Activated CD8-positive, alpha-beta memory T cell treated with anti-CD3 and anti-CD28 coated beads, Interleukin-2, amount 10 ng/mL, durations not matched to agents 7 days and 5 days (primary cell): ENCODE measurements around the gene EZH2. TPM values are rescaled to one million over a fixed set of nuclear protein-coding genes. Genes with fewer than 3 reads are reported as not detected.

ENCODE experiments used
- ATAC-seq: fragments of 150-1000 bp; cut with Tn5 transposase; one replicate; pipeline ENCODE4 v1.10.0; 2021; ENCODE audit warnings: moderate library complexity
- CTCF ChIA-PET: fragments of 350-600 bp; sonication (Branson Sonifier 250); formaldehyde crosslinking; loops from one replicate; lab custom pipeline; 2021; ENCODE audit warnings: antibody characterized with exemption; lab: Charles Lee
- DNase-seq: peaks from one replicate; pipeline ENCODE4 v3.0.0-alpha.2; 2020
- H3K27ac Mint-ChIP-seq: one replicate; pipeline ENCODE4 v1.8.0; 2021; ENCODE audit warnings: mild to moderate bottlenecking, mixed read lengths
- H3K27me3 Mint-ChIP-seq: one replicate; pipeline ENCODE4 v1.8.0; 2021; ENCODE audit warnings: mixed read lengths
- H3K36me3 Mint-ChIP-seq: one replicate; pipeline ENCODE4 v1.8.0; 2021; ENCODE audit warnings: mild to moderate bottlenecking, mixed read lengths
- H3K4me1 Mint-ChIP-seq: one replicate; pipeline ENCODE4 v1.8.0; 2021; ENCODE audit warnings: mixed read lengths
- H3K4me3 Mint-ChIP-seq: one replicate; pipeline ENCODE4 v1.8.0; 2021; ENCODE audit warnings: mild to moderate bottlenecking, moderate library complexity, mixed read lengths
- H3K9me3 Mint-ChIP-seq: one replicate; pipeline ENCODE4 v1.8.0; 2022; ENCODE audit warnings: low read depth, mixed read lengths
- total RNA-seq, 2 experiments: library from RNA; stranded (reverse); gene quantifications; one replicate each; pipeline ENCODE4 v1.2.3, GENCODE V29; 2021

The EZH2 gene
- total RNA-seq, 2 experiments from 2014 or later: 106 to 109 TPM

DNA sequence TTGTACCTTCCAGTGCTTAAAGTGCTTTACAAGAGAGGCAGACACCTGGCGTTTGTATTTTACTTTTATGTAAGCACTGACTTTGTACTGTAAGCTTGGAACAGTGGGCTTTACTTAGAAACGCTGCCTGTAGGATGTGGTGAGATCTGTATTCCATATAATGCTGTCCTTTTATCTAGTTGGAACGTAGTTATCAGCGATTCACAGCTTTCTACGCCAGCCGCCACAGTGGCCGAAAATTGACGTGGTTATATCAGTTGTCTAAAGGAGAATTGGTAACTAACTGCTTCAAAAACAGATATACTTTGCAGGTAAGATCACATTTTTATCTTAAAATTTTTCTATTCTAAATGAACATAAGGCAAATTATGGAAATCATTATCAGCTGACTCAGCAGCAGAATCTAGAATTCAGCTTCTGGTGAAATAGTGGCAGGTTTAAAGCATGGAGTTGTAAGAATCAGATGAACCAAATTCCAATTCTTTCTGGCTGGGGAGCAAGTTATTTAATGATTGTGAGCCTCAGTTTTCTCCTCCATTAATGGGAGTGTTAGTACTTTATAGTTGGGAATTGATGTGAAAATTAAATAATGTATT, 93.9 kb downstream of the EZH2 start:
- DNase-seq (no peak), ATAC-seq (no peak)
- Mint-ChIP-seq H3K27me3 (no peaks in the 10 kb centered on the region), H3K27ac (no peak overlapping the region), H3K4me1 (peaks cover 4% of the 10 kb centered on the region), H3K9me3 (no peaks in the 10 kb centered on the region), H3K4me3 (no peak overlapping the region), H3K36me3 (peaks cover 62% of the 10 kb centered on the region)
- CTCF ChIA-PET: interaction anchor here (0.9 to 1.3 kb wide), 2 partner anchors 20 to 25 kb away, joined by 3 read pairs; no protein-coding TSS in a partner anchor

GRCh38 chr7:148789220-148789619, 94.9 kb downstream of the EZH2 start:
- ATAC-seq (no peak), DNase-seq (no peak)
- peaks cover 4% of the 10 kb centered on the region for H3K4me1 Mint-ChIP-seq
- H3K36me3 Mint-ChIP-seq: peaks cover 60% of the 10 kb centered on the region
- no peak overlapping the region for H3K4me3 Mint-ChIP-seq
- no peak overlapping the region for H3K27ac Mint-ChIP-seq
- no peaks in the 10 kb centered on the region for H3K9me3 Mint-ChIP-seq
- no peaks in the 10 kb centered on the region for H3K27me3 Mint-ChIP-seq
- CTCF ChIA-PET: no interaction called here

- Mint-ChIP-seq H3K36me3 (peaks cover 54% of the 10 kb centered on the region), H3K27me3 (no peaks in the 10 kb centered on the region), H3K27ac (no peak overlapping the region), H3K4me3 (no peak overlapping the region), H3K4me1 (no peaks in the 10 kb centered on the region), H3K9me3 (no peaks in the 10 kb centered on the region)
- no peak for ATAC-seq
- DNase-seq: no peak
- CTCF ChIA-PET: no interaction called here
Measured at GRCh38 chr7:148787571-148788295, 96.4 kb downstream of the EZH2 start.

GRCh38 chr7:148783801-148784527, 100.1 kb downstream of the EZH2 start:
- no peaks in the 10 kb centered on the region for H3K9me3 Mint-ChIP-seq
- H3K27ac Mint-ChIP-seq: no peak overlapping the region
- H3K4me3 Mint-ChIP-seq: no peak overlapping the region
- CTCF ChIA-PET: interaction anchor here (1.3 kb wide), 1 partner anchor 180 kb away, joined by 4 read pairs; no protein-coding TSS in a partner anchor
- H3K27me3 Mint-ChIP-seq: no peaks in the 10 kb centered on the region
- no peaks in the 10 kb centered on the region for H3K4me1 Mint-ChIP-seq
- peaks cover 38% of the 10 kb centered on the region for H3K36me3 Mint-ChIP-seq
- ATAC-seq: no peak
- no peak for DNase-seq

DNA sequence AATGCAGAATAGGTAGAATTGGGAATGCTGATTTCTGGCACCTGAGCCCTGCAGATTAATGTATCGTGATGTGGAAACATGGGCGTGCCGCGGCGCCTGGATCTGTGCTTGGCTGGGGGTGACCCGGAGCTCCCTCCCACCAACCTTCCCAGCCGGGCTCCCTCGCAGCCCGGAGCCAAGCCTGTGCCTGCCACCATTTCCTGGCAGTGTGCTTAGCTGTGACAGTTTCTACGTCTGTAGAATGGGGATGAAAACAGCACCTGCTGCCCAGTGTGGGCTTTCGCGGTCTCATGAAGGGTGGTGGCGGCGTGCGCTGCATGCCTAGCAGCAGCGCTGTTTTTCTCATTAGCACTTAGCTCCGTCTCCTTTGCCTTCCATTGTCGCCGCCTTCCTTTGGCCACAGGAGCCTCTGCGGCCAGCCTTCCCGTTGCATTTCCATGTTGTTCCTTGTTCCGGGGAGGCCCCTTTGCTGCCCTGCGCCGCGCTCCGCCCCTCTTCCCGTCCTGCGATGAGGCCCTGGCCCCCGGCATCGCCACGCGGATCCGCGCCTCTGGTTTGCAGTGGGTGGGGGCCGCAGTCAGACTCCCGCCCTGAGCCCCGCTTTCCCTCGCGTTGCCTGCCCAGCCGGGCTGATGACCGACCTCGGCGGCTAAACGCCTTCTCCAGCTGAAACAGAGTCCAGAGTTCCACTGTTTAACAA, 101.2 kb downstream of the EZH2 start:
- no peak for DNase-seq
- Mint-ChIP-seq H3K9me3 (no peaks in the 10 kb centered on the region), H3K27ac (no peak overlapping the region), H3K36me3 (peaks cover 29% of the 10 kb centered on the region), H3K27me3 (no peaks in the 10 kb centered on the region), H3K4me3 (no peak overlapping the region), H3K4me1 (no peaks in the 10 kb centered on the region)
- CTCF ChIA-PET: interaction anchor here (0.6 to 1.4 kb wide), 2 partner anchors 13 to 185 kb away, joined by 3 to 4 read pairs; no protein-coding TSS in a partner anchor
- ATAC-seq: no peak

DNA sequence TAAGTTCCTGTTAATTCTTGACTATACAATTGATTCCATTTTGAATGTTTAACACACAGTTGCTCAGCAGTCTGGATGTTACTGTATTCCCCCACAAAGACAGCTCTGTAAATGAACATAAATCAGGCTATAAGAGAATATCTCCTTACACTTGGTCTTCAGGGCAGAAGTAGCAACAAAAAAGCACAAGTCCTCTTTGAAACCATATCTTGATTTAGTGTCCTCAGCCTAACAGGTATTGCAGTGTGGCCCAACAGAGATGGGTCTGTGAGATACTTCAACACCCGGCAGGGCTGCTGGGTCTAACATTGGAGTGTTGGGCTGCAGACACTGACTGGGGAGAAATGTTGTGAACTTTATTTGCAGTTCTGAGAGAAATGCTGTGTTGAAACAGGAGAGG, 109.6 kb downstream of the EZH2 start:
- no peaks in the 10 kb centered on the region for H3K9me3 Mint-ChIP-seq
- peaks cover 29% of the 10 kb centered on the region for H3K36me3 Mint-ChIP-seq
- CTCF ChIA-PET: interaction anchor here (1.1 to 2.0 kb wide), 5 partner anchors 70 to 291 kb away, joined by 3 to 9 read pairs (median 5); no protein-coding TSS in a partner anchor

DNA sequence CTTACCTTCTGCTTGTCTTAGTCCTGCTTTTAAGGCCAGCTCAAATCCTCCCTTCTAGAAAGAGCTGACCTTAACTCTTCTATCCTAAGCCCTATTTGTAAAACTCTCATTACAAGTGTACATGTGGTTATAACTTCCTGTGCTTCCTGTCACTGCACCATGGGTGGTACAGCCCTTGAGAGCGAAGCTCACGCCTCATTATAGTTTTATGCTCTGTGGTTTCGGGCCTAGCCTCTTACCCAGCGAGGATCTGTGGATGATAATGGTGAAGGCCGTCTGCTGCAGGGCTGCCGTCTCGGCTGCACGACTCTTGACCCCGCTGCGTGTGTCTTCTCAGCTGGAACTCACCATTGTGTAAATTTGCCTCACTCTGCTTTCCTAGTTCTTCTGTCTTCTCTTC, 110.8 kb downstream of the EZH2 start:
- H3K36me3 Mint-ChIP-seq: peaks cover 33% of the 10 kb centered on the region
- H3K4me1 Mint-ChIP-seq: peaks cover 23% of the 10 kb centered on the region
- no peaks in the 10 kb centered on the region for H3K9me3 Mint-ChIP-seq
- CTCF ChIA-PET: interaction anchor here (1.2 to 2.1 kb wide), 9 partner anchors 10 to 422 kb away, joined by 3 to 7 read pairs (median 5); partner anchors contain the start of gene ZNF282
- peak overlapping the region; percentile 77 for H3K27ac Mint-ChIP-seq
- ATAC-seq (peak; percentile 99), DNase-seq (peak; percentile 81)
- H3K27me3 Mint-ChIP-seq: no peaks in the 10 kb centered on the region
- H3K4me3 Mint-ChIP-seq: peak overlapping the region; percentile 10

More for the DNA sequence above, 109.6 kb downstream of the EZH2 start:
- no peak overlapping the region for H3K4me3 Mint-ChIP-seq
- no peak overlapping the region for H3K27ac Mint-ChIP-seq
- H3K4me1 Mint-ChIP-seq: peaks cover 23% of the 10 kb centered on the region
- no peaks in the 10 kb centered on the region for H3K27me3 Mint-ChIP-seq
- no peak for ATAC-seq
- no peak for DNase-seq

DNA sequence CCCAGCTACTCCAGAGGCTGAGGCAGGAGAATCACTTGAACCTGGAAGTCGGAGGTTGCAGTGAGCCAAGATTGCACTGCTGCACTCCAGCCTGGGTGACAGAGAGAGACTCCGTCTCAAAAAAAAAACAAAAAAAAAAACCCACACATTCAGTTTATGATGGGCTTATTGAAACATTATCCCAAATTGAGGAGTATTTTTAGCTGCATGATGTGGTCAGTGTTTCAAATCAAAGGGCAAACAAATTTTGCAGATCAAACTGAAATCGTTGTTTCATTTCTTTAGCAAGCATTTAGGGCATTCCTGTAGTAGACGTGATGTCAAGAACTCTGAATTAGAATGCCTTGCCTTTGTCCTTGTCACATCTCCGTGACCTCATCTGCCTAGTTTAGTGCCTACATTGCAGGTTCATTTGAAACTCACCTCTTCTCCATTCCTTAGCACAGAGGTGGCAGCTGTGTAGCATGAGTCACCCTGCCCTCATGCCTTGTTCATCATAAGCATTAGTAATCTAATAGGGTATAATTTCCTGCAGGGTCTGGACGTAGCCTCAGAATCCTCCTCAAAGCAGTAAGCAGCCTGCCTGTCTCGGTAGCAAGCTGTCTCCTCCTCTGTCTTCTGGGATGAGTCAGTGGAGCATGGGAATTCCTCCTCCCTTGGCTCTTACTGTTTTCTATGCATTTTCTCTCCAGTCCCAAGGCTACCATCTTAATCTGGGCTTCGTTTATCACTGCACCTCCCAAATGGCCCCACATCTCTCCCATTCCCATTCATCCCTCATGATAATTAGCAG, 111.6 kb downstream of the EZH2 start:
- H3K9me3 Mint-ChIP-seq: no peaks in the 10 kb centered on the region
- peak; percentile 27 for ATAC-seq
- peaks cover 23% of the 10 kb centered on the region for H3K4me1 Mint-ChIP-seq
- no peak overlapping the region for H3K4me3 Mint-ChIP-seq
- H3K27ac Mint-ChIP-seq: peak overlapping the region; percentile 77
- no peaks in the 10 kb centered on the region for H3K27me3 Mint-ChIP-seq
- DNase-seq: no peak
- CTCF ChIA-PET: interaction anchor here (0.6 to 2.1 kb wide), 8 partner anchors 9 to 423 kb away, joined by 3 to 6 read pairs (median 4); partner anchors contain the start of gene ZNF282
- H3K36me3 Mint-ChIP-seq: peaks cover 32% of the 10 kb centered on the region

DNA sequence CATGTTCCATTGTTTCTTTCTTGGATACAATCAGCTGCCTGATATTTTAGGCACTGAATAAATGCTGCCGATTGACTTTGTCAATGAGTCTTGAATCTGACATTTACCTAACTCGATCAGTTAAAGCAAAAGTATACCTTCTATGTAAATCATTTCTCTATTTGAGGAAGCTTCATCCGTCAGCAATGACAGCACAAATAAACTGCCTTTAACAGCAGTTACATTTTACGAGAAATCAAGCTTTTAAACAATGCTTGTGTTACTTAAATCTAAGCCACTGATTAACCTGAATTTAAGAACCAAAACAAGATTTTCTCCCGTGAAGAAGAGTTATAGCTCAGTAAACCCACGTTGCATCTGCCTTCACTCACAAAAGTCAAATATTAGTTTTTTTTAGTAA, 114.1 kb downstream of the EZH2 start:
- H3K36me3 Mint-ChIP-seq: peaks cover 23% of the 10 kb centered on the region
- H3K4me1 Mint-ChIP-seq: peaks cover 23% of the 10 kb centered on the region
- H3K9me3 Mint-ChIP-seq: no peaks in the 10 kb centered on the region
- CTCF ChIA-PET: interaction anchor here (0.5 to 1.1 kb wide), 3 partner anchors 13 to 195 kb away, joined by 3 to 6 read pairs (median 4); no protein-coding TSS in a partner anchor
- ATAC-seq (no peak), DNase-seq (no peak)
- no peaks in the 10 kb centered on the region for H3K27me3 Mint-ChIP-seq
- no peak overlapping the region for H3K27ac Mint-ChIP-seq
- H3K4me3 Mint-ChIP-seq: no peak overlapping the region

- Mint-ChIP-seq H3K27me3 (no peaks in the 10 kb centered on the region), H3K36me3 (peaks cover 16% of the 10 kb centered on the region), H3K27ac (no peak overlapping the region), H3K4me3 (no peak overlapping the region), H3K9me3 (no peaks in the 10 kb centered on the region), H3K4me1 (no peaks in the 10 kb centered on the region)
- ATAC-seq (no peak), DNase-seq (no peak)
- CTCF ChIA-PET: interaction anchor here (0.7 to 1.5 kb wide), 2 partner anchors 10 to 187 kb away, joined by 3 to 4 read pairs; no protein-coding TSS in a partner anchor
Measured at GRCh38 chr7:148763622-148764021, 120.5 kb downstream of the EZH2 start.

- no peak for ATAC-seq
- Mint-ChIP-seq H3K4me3 (no peak overlapping the region), H3K27ac (peak overlapping the region; percentile 11), H3K36me3 (peaks cover 22% of the 10 kb centered on the region), H3K4me1 (no peaks in the 10 kb centered on the region), H3K27me3 (no peaks in the 10 kb centered on the region), H3K9me3 (no peaks in the 10 kb centered on the region)
- DNase-seq: no peak
- CTCF ChIA-PET: interaction anchor here (2.0 kb wide), 1 partner anchor 14 kb away, joined by 4 read pairs; no protein-coding TSS in a partner anchor
Measured at GRCh38 chr7:148761499-148762278, 122.4 kb downstream of the EZH2 start.
